ENCODE results near the gene IFI44. TPM values are rescaled to one million over a fixed set of nuclear protein-coding genes. Genes with fewer than 3 reads are reported as not detected.
A peak's percentile ranks its signal among the peaks of the same experiment; 100 is the strongest.

IFI44 gene
- total RNA-seq, 1 donor, result 14.2 TPM

- no peak for DNase-seq (ENCODE audit: low read depth)
- TF ChIP-seq, protein P1, sequence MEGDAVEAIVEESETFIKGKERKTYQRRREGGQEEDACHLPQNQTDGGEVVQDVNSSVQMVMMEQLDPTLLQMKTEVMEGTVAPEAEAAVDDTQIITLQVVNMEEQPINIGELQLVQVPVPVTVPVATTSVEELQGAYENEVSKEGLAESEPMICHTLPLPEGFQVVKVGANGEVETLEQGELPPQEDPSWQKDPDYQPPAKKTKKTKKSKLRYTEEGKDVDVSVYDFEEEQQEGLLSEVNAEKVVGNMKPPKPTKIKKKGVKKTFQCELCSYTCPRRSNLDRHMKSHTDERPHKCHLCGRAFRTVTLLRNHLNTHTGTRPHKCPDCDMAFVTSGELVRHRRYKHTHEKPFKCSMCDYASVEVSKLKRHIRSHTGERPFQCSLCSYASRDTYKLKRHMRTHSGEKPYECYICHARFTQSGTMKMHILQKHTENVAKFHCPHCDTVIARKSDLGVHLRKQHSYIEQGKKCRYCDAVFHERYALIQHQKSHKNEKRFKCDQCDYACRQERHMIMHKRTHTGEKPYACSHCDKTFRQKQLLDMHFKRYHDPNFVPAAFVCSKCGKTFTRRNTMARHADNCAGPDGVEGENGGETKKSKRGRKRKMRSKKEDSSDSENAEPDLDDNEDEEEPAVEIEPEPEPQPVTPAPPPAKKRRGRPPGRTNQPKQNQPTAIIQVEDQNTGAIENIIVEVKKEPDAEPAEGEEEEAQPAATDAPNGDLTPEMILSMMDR (IDR thresholded peaks at IDR 0.05; ENCODE audit: insufficient read depth, low read length), result no peak
- no peak overlapping the region for H3K4me3 ChIP-seq (ENCODE audit: low read depth, low read length)
Observed at GRCh38 chr1:78647238-78647637, 2.4 kb upstream of the IFI44 start.

DNA sequence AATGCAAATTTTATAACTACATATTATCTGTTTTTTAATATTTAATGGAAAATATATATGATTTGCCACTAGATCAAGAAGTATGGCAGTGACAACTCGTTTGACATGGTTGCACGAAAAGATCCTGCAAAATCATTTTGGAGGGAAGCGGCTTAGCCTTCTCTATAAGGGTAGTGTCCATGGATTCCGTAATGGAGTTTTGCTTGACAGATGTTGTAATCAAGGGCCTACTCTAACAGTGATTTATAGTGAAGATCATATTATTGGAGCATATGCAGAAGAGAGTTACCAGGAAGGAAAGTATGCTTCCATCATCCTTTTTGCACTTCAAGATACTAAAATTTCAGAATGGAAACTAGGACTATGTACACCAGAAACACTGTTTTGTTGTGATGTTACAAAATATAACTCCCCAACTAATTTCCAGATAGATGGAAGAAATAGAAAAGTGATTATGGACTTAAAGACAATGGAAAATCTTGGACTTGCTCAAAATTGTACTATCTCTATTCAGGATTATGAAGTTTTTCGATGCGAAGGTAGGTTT lies 556 bp downstream of the IFI44 start:
- peak; percentile 23 for DNase-seq (ENCODE audit: low read depth)
- TF ChIP-seq, protein P1 (IDR thresholded peaks at IDR 0.05; ENCODE audit: insufficient read depth, low read length), result no peak
- H3K4me3 ChIP-seq (ENCODE audit: low read depth, low read length), result peak overlapping the region; percentile 46

- no peak for DNase-seq (ENCODE audit: low read depth)
- TF ChIP-seq, protein P1 (IDR thresholded peaks at IDR 0.05; ENCODE audit: insufficient read depth, low read length), result no peak
- H3K4me3 ChIP-seq (ENCODE audit: low read depth, low read length), result no peak overlapping the region
Observed at GRCh38 chr1:78651241-78651640, 1.6 kb downstream of the IFI44 start.

DNA sequence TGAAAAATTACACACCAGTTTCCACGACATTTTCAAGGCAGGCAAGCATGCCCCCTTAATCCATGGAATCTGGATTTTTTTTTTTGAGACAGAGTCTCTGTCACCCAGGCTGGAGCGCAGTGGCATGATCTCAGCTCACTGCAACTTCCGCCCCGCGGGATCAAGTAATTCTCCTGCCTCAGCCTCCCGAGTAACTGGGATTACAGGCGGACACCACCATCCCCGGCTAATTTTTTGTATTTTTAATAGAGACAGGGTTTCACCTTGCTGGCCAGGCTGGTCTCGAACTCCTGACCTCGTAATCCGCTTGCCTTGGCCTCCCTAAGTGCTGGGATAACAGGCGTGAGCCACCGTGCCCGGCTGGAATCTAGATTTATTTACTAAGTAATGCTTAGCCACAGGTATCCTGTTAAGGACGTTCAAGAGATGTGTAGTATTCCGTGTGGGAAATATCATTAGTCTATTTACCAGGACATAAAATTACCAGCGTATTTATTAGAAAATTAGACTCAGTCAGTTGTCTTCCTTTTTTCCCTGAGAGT lies 2.5 kb downstream of the IFI44 start:
- H3K4me3 ChIP-seq (ENCODE audit: low read depth, low read length), result no peak overlapping the region
- TF ChIP-seq, protein P1 (IDR thresholded peaks at IDR 0.05; ENCODE audit: insufficient read depth, low read length), result no peak

DNA sequence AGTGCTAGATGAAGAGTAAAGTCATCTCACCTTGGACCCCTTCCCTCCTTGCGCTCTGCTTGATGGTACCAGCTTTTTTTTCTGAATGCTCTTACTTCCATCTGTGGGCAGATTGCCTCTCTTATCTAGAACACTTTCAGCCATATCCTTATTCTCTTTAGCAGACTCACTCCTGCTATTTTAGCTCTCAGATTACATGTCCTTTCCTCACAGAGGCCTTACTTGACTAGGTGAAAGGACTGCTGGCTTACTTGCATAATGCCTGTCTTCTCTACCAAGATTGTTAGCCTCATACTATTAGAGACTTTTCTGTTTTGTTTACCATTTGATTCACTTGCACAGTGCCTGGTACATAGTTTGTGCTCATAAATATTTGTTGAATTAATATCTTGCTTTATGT lies 9.3 kb downstream of the IFI44 start:
- TF ChIP-seq, protein P1 (IDR thresholded peaks at IDR 0.05; ENCODE audit: insufficient read depth, low read length), result no peak
- no peak overlapping the region for H3K4me3 ChIP-seq (ENCODE audit: low read depth, low read length)
- no peak for DNase-seq (ENCODE audit: low read depth)

More for the DNA sequence above, 2.5 kb downstream of the IFI44 start:
- no peak for DNase-seq (ENCODE audit: low read depth)

DNA sequence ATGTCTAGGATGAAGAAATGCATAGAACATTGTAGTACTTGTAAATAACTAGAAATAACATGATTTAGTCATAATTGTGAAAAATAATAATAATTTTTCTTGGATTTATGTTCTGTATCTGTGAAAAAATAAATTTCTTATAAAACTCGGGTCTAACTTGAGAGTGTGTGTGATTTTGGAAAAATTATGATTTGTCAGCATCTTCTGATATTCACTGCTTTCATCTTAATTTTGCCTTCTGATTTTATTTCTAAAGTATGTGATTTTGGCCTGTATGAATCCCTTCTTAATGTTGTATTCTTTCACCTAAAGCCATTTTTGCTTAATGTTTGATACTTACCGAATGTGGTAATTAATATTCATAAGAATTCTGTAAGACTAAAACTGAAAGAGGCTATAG lies 14.3 kb downstream of the IFI44 start:
- H3K4me3 ChIP-seq (ENCODE audit: low read depth, low read length), result no peak overlapping the region
- no peak for DNase-seq (ENCODE audit: low read depth)
- TF ChIP-seq, protein P1 (IDR thresholded peaks at IDR 0.05; ENCODE audit: insufficient read depth, low read length), result no peak

DNA sequence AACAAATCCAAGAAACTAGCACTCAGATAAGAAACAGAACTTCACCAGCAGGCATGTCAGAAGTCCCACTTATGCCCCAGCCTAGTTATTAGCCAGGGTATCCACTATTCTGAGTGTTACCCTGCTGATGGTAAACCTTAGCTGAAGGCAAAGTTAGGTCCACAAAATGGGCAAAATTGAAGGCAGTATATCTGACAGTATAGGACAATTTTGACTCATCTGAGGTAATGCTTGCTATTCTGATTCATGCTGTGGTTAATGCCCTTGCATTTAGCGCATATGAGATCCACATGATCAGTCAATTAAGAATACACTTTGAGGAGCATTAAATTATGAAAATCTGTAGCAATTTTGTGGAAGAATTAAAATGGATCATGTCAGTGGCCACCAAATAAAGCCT lies 15.1 kb downstream of the IFI44 start:
- H3K4me3 ChIP-seq (ENCODE audit: low read depth, low read length), result no peak overlapping the region
- DNase-seq (ENCODE audit: low read depth), result no peak
- TF ChIP-seq, protein P1 (IDR thresholded peaks at IDR 0.05; ENCODE audit: insufficient read depth, low read length), result no peak

All from fibroblast of the aortic adventitia (primary cell).